ENCODE data around the gene IKBKE.

- TF ChIP-seq HCFC1 (IDR thresholded peaks at IDR 0.05; ENCODE audit: low read length) = no peak
- TF ChIP-seq SMAD5 (IDR thresholded peaks at IDR 0.05; ENCODE audit: low read depth) = no peak
- no peak for TF ChIP-seq SIN3A (IDR thresholded peaks at IDR 0.05; ENCODE audit: low read depth, low read length)
- no peak for TF ChIP-seq CTCF (IDR thresholded peaks at IDR 0.05 in 2 of 3, conservative IDR thresholded peaks at IDR 0.05 in 1 of 3; ENCODE audit: control insufficient read depth in 2 of 3, extremely low read depth in 1 of 3, insufficient read depth in 1 of 3, low read depth in 3 of 3, low read length in 3 of 3)
- no peak for TF ChIP-seq BCL11A (IDR thresholded peaks at IDR 0.05; ENCODE audit: low read depth, low read length)
- TF ChIP-seq ETV6 (conservative IDR thresholded peaks at IDR 0.05 in 1 of 2, IDR thresholded peaks at IDR 0.05 in 1 of 2; ENCODE audit: borderline replicate concordance in 1 of 2, low read depth in 1 of 2) = no peak
- TF ChIP-seq DPF2 (IDR thresholded peaks at IDR 0.05) = no peak
- no peak for TF ChIP-seq RUNX3 (IDR thresholded peaks at IDR 0.05; ENCODE audit: low read length)
- no peak for TF ChIP-seq POLR2A (IDR thresholded peaks at IDR 0.05; ENCODE audit: low read depth, low read length)
- TF ChIP-seq ZZZ3 (IDR thresholded peaks at IDR 0.05; ENCODE audit: control insufficient read depth, insufficient read length, low read depth) = no peak
Observed at GRCh38 chr1:206435445-206435844, 34.8 kb upstream of the IKBKE start.

All from GM12878 (cell line).